Hematopoietic multipotent progenitor cell treated with erythropoietin and hydrocortisone succinate and interleukin-3 and kit ligand, for 17 days (in vitro differentiated cells): Measurements from ENCODE around the gene CLN6.
"Not testable (repeated sequence)": the region's sequence is repeated elsewhere in the genome, so short reads cannot be mapped to it uniquely, and the experiment has no call there.

ENCODE experiments used
- DNase-seq: peaks from one replicate; pipeline ENCODE4 v3.0.0-alpha.2; 2015; ENCODE audit warnings: low spot score

The CLN6 gene

DNA sequence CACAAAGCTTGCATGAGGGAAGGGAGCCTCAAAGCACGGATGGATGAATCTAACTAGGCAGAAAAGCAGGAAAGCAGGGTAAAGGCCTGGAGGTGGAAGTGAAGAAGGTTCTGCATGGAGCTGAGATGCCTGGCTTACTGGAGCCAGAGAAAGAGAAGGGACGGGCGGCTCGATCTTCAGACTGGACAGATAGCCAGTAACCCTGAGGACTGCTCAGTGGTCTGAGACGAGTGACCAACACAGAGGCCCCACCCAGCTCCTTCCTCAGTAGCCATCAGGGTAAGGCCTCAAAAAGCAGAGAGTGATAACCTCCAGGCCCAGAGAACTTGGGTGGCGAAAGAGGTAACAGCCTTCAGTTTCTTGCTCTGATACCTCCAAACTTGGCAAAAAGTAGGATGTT, 6.4 kb downstream of the CLN6 start:
- no peak for DNase-seq

DNA sequence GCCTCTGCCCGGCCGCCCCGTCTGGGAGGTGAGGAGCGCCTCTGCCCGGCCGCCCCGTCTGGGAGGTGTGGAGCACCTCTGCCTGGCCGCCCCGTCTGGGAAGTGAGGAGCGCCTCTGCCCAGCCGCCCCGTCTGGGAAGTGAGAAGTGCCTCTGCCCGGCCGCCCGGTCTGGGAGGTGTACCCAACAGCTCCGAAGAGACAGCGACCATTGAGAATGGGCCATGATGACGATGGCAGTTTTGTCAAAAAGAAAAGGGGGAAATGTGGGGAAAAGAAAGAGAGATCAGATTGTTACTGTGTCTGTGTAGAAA, 7.1 kb downstream of the CLN6 start:
- DNase-seq = not testable (repeated sequence)

DNA sequence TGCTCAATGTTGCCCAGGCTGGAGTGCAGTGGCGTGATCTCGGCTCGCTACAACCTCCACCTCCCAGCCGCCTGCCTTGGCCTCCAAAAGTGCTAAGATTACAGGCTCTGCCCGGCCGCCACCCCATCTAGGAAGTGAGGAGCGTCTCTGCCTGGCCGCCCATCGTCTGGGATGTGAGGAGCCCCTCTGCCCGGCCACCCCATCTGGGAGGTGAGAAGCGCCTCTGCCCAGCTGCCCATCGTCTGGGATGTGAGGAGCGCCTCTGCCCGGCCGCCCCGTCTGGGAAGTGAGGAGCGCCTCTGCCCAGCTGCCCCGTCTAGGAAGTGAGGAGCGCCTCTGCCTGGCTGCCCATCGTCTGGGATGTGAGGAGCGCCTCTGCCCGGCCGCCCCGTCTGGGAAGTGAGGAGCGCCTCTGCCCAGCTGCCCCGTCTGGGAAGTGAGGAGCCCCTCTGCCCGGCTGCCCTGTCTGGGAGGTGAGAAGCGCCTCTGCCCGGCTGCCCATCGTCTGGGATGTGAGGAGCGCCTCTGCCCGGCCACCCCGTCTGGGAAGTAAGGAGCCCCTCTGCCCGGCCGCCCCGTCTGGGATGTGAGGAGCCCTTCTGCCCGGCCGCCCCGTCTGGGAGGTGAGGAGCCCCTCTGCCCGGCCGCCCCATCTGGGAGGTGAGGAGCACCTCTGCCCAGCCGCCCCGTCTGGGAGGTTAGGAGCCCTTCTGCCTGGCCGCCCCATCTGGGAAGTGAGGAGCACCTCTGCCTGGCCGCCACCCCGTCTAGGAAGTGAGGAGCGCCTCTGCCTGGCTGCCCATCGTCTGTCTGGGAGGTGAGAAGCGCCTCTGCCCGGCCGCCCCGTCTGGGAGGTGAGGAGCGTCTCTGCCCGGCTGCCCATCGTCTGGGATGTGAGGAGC, 7.7 kb downstream of the CLN6 start:
- not testable (repeated sequence) for DNase-seq

DNA sequence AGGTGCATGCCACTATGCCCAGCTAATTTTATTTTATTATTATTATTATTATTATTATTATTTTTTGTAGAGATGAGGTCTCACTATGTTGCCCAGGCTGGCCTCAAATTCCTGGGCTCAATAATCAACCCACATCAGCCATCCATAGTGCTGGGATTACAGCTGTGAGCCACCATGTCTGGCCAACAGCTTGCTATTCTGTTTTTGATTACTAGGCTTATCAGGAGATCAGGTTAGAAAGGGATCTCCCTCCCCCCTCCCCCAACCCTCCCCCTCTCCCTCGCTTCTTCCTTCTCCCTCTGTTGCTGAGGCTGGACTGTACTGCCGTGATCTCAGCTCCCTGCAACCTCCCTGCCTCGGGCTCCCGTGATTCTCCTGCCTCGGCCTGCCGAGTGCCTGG, 8.6 kb downstream of the CLN6 start:
- no peak for DNase-seq

DNA sequence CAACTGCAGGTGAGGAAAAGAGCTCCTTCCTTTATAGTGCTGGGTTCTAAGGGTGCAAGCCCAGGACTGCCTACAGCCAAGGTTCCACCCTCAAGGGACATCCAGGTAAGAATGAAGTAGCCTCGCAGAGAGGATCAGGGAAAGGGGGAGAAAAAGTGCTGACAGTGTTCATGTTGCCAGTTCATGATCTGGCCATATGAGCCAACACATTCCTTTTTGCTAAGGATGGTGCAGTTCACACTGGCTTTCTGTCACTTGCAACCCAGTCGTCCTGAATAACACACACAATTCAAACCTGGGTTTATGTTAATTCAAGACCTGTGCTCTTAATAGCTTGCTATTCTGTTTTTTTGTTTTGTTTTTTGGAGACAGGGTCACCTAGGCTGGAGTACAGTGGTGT, 9.0 kb downstream of the CLN6 start:
- DNase-seq = no peak

DNA sequence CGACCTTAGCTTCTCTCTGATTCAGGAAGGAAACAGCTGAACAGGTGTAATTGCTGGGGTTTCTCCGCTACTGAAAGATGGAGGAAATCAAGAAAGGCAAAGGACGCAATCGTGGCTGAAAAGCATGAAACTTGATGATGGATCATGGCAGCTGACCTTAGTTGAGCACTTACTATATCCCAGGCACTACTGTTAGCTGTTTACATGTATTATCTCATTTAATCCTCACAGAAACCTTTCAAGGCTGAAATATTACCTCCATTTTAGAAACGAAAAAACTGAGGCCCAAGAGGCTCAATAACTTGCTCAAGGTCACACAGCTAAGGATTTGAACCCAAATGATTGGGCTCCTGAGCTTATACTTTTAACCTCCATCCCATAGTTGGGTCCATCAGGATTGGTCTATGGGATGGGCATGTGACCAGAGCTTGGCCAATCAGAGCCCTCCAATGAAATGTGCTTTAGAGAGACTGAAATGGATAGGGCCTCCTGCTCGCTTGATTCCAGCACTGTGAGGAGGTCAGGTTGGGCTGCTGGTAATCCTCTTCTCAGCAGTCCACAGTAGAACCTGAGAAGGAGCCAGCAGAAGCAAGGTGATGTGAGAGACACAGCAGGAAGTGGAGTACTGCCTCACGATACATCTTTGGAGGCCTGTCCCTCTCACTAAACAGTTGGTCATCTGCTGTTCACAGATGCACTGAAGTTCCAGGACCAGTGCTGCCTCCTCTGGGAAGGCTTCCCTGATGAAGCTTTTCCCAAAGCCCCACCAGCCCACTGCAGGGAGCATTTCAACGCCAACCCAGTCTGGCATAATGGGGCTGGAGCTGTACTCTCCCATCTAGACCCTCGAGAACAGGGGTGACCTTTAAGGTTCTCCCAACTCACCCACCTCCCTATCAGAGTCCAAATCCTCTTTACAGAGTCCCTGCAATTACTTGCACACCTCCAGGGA, 10.4 kb downstream of the CLN6 start:
- DNase-seq = no peak

DNA sequence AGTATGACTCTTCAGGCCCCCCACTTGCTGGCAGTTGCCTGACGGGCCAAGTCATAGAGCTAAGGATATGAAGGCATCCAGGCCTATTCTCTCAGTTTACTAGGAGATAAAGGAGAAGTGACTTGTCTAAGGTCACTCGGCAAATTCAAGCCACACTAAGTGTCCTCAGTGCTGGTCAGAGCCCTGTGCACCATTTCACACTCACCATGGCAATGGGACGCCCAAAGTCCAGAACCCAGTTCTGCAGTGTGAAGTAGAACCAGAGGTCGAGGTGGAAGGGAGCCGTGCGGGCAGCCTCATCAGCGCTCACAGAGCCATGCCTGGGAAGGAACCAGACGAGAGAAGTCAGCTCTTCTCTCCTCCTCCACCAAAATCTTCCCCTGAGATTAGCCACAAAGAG, 11.2 kb downstream of the CLN6 start:
- no peak for DNase-seq

DNA sequence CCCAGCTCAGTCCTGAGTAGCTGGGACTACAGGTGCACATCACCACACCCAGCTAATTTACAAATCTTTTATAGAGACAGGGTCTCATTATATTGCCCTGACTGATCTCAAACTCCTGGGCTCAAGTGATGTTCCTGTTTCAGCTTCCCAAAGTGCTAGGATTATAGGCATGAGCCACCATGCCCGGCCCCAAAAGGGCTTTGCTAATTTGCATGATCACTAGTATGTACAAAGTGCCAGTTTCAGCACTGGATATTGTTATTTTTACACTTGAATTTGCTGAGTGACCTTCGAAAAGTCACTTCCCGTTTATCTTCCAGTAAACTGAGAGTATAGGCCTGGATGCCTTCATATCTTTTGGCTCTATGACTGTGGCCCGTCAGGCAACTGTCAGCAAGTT, 12.2 kb downstream of the CLN6 start:
- DNase-seq = no peak

DNA sequence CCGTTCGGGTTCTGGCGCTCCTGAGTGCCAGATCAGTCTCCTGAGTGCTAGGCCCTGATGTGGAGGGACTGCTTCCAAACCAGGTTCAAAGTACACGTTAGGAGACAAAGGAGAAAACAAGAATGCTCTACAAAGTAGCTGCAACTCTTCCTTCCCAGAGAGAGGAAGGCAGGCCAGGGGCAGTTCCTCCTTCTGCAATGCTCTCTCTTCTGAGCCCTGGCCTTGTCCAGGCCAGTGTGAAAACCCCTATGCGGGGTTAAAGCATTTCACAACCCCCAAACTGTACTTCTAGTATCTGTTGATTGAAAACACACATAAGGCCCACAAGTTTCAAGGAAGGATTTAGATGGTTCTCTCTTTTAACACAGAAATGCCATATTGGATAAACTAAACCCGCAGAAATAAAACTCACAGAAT, 14.7 kb downstream of the CLN6 start:
- no peak for DNase-seq

DNA sequence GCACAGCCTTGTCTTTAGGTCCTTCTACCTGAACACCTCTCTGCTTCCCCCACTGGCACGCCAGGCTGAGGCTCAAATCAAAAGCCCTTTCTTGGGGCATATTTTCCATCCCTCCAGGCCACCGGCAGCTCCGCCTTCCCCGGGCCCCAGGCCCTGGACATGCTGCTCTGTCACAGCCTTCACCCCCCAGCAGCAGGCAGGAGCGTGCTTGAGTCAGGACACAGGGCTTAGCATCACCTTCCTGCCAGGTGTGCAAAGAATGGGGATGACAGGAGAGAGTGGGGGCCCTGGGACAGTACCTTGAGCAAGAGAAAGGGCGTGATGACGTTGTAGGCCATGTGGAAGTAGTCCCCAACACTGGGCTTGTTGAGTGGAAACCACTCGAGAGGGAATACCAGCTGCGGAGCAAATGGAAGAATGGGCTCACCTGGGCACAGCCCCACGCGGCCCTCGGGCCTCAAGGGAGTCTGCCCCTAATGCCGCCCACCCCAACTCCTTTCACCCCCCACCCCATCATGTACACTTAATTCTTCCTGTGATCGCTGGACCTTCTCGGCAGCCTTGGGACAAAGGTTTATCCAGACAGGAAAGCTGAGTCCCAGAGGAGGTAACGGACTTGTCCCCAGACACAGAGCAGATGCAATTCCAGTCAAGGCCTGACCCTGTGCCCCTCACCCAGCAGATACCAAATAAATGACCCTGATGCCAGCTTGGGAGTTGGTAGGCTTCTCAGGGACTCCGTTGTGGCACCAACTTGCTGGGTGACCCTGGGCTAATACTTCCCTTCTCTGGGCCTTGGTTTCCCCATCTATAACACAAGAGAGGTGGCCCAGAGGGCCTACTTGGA, 15.3 kb downstream of the CLN6 start:
- no peak for DNase-seq

DNA sequence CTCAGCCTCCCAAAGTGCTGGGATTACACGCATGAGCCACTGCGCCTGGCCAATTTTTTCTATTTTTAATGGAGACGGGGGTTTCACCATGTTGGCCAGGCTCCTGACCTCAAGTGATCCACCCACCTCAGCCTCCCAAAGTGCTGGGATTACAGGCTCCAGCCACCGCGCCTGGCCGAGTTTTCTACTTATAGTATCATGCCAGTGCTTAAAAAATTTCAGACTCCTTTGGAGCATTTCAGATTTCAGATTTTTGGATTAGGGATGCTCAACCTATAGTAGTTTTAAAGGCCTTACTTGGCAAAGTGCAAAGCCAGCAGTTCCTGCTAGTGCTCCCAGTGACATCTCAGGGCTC, 16.1 kb downstream of the CLN6 start:
- not testable (repeated sequence) for DNase-seq

DNA sequence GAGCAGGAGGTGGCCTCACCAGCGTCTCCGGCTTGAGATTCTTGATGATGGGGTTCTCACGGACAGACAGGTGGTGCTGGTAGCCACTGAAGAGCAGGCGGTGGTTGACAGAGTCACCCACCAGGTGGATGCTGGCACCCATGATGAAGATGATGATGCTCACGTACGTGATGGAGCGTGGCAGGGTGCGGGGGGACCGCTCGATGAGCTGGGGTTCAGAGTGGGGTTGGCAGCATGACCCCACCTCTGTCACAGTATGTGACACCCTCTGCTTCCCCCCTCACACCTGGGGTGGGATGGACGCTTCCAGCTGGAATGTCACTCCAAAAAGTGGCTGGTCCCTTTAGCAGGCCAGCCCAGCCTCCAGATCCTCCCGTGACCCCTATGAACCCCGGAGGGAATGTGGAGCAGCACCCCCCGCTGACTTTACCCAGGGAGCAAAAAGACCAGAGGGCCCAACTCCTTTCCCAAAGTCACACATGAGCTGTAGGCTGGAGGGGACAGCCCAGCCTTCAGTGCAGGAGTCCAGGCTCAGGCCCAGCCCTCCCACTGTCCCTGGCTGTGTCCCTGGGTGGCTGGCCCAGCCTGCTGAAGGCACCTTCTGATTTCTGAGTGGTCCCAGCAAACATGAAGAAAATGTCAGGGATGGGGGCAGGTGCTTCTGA, 17.7 kb downstream of the CLN6 start:
- DNase-seq = no peak

DNA sequence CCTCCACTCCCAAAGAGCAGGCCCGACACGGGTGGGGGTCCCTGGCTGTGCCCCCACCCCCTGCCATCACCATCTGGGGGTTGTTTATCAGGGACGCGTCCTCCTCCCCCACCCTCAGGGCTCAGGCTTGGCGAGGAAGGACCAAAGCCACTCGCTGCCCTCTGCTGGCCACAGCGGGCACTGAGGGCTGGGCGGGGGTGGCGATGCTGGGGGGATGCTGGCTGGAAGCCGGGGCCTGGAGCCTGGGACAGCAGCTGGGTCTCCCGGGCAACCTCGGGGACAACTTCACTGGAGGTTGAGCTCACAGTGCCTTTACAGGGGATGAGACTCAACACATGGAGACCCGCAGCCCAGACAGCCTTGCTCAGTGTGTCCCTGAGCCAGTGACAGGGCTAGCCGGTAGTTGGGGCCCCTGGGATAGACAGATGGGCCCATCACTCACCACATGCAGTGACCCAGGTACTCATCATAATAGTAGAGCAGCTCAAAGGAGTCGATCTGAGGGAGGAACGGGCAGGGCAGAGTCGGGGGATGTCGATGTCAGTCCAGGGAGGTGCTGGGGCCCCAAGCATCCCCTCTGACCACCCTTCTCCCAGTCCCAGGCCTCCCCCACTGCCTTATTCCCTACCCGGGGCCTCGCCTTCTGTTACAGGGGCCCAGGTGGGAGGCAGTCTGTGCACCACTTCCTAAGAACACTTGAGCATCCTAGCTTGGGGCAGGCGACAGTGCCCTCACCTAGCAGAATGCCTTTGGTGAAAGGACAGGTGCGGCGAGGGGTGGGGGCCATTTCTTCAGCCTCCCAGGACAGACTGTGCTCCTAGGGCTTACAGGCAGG, 18.5 kb downstream of the CLN6 start:
- no peak for DNase-seq

DNA sequence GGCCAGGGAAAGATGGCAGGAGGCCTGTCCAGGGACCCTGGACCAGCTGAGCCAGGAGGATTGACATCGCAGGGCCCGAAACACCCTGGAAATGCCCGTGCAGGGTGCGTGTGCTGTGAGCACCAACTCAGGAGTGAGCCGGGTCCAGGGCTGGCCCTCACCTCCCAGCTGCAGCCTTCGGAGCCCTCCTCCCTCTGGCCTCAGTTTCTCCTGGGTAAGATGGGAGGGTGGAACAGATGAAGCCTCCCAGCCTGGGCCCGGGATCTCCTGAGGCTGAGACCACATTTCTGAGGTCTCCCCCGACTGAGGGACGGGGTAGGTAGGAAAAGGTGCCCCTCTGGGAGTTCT, 19.1 kb downstream of the CLN6 start:
- no peak for DNase-seq

DNA sequence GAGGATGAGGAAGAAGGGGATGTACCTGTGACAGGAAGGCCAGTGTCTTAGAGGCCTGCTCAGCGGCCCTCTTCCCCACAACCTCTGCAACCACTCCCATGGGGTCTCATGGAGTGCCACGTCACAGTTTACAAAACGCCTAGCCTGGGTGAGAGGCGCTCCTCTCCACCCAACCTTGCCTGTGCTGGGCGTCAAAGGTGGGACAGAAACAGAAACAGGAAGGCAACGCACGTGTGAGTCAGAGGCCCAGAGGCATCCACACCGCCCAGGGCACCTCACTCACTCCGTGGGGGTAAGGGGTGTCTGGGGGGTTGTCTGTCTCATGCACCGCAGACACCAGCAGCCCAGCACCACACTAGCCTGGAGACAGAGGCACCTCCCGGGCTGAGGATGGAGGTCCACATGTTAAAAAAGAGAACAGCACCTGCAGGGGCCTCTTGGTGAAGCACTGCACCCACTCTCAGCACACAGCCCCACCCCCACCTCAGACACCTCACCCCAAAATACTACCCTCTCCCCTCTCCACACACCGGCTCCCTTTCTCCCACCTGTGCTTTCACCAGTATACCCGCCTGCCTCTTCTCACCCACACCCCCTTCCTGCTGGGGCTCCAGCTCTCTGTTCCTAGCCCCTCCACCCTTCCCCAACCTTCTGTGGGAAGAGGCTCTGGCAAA, 19.7 kb downstream of the CLN6 start:
- DNase-seq = no peak

DNA sequence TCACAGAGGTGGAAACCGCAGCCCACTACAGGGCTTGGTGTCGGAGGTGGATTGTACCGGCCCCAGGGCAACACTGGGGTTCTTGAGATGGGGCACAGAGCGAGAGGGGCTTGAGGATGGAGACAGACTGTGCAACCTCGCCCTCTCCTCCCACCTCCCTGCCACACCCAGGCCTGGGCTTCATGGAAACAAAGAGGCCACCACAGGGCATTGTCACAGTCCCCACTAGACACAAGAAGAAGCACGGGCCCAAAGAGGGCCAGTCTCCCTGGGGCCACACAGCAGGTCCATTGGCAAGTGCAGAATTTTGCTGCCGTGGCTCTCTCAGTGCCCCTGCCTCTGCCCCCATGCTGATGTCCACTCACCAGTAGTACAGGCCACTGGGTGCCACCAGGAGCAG, 20.3 kb downstream of the CLN6 start:
- no peak for DNase-seq

DNA sequence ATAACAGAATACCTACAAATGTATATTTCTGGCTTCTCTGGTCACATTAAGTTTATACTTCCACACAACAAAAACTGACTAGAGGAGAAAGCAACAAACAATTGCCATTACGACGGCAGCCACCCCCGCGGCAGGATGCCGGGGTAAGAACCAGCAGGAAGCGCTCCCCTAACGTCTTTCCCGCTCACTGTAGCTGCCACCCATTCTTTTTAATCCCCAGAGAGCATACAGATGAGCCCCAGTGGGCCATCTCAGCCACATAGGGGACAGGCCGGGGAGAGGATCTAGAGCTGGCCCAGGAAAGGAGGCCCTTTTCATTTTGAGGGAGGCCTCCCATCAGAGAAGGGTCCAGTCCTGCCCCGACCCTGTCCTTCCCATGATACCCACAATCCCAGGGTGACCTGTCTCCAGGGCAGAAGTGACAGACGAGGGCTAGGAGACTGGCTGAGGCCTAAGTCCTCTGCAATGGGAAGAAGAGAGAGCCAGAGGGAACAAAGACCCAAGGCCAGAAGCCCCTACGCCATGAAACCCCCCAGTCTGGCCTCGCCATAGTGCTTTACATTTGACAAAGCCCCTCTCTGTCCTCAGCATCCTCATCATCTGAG, 20.8 kb downstream of the CLN6 start:
- no peak for DNase-seq

DNA sequence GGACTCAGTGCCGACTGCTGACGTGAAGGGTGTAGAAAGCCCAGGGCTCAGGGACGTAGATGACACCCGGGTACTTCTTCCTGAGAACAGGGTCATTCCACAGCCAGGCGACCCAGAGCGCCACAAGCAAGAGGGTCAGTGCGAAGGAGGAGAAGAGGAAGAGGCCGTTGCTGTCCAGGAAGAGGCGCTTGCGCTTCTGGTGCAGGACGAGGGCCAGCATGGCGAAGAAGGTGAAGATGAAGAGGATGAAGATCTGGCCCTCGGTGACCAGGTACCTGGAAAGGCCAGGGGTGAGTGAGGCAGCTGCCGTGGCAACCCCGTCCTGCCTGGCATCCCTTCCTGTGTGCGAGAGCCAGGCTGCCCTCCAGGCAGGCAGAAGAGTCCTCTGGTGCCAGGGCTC, 21.4 kb downstream of the CLN6 start:
- no peak for DNase-seq

DNA sequence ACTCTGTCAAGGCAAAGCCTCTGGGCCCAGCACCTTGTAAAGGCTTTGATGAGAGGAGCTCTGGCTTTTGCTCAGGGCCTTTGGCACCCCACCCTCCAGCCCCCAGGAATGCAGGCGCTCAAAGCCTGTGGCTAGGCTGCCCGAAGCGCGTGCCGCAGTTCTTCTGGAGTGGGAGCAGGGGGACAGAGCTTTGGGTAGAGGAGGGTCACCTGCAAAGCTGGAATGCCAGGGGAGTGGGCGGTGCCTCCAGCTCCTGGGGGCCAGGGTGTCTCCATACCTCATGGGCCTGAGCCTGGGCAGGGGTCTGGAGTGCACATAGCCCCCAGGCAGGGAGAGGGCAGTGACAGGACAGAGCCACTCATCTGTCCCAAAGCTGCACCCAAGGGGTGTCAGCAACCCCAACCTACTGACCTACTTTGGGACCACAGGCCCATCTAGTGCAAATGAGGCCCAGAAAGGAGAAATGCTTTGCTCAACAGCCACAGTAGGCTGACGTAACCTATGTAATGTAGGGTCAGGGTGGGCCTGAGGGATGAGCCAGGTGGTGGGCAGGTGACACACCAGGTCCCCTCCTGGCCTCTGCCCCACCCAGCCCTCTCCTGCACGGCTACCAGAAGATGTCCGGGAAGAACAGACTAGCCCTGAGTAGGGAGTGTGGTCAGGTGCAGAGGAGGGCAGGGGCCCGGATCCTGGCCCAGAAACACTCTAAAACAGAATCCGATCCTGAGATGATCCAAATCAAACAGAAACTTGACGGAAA, 22.2 kb downstream of the CLN6 start:
- DNase-seq = no peak
